OCI-LY7 (cell line): ENCODE measurements around the gene ADARB2. TPM values are rescaled to one million over a fixed set of nuclear protein-coding genes. Genes with fewer than 3 reads are reported as not detected.

Source experiments
- BruUV-seq: library from RNA; stranded (reverse); fragments of 400-500 nt; replicated peaks from 2 replicates; lab custom pipeline; 2021; lab: Mats Ljungman, UMichigan
- CTCF ChIA-PET: fragments of 300-600 bp; sonication (Branson Sonifier 250); formaldehyde crosslinking; loops from one replicate; lab custom pipeline; 2022; ENCODE audit warnings: antibody characterized with exemption; ENCODE audit not compliant: unreplicated experiment; lab: Charles Lee
- POLR2A ChIA-PET: fragments of 300-600 bp; sonication (Branson Sonifier 250); formaldehyde crosslinking; loops from one replicate; lab custom pipeline; 2022; ENCODE audit warnings: antibody characterized with exemption; lab: Charles Lee
- DNase-seq: peaks from one replicate; pipeline ENCODE4 v3.0.0-alpha.2; 2015; ENCODE audit warnings: low spot score
- H2AFZ ChIP-seq: fragments of 200-600 bp; sonication (generic), shearing (Covaris generic); 2 replicates; pipeline ENCODE4 v1.6.1; 2014; ENCODE audit warnings: mild to moderate bottlenecking, antibody characterized with exemption, low read length, moderate library complexity
- H3K27ac ChIP-seq: fragments of 200-600 bp; sonication (generic); 2 replicates; pipeline ENCODE4 v1.5.1; 2014; ENCODE audit warnings: mixed run types, low read depth, mild to moderate bottlenecking, moderate library complexity, low read length, inconsistent platforms; ENCODE audit not compliant: poor library complexity, severe bottlenecking
- H3K36me3 ChIP-seq: fragments of 200-600 bp; sonication (generic); 2 replicates; pipeline ENCODE4 v1.6.1; 2014; ENCODE audit warnings: mild to moderate bottlenecking, antibody characterized with exemption, low read length, moderate library complexity, mixed read lengths; ENCODE audit not compliant: insufficient read depth
- H3K4me1 ChIP-seq: fragments of 200-600 bp; sonication (generic); 2 replicates; pipeline ENCODE4 v1.5.1; 2014; ENCODE audit warnings: mild to moderate bottlenecking, low read length; ENCODE audit not compliant: insufficient read depth, poor library complexity, severe bottlenecking
- H3K4me2 ChIP-seq: fragments of 200-600 bp; sonication (generic); 2 replicates; pipeline ENCODE4 v1.6.1; 2014; ENCODE audit warnings: mild to moderate bottlenecking, low read length
- H3K4me3 ChIP-seq: fragments of 200-600 bp; sonication (generic); 2 replicates; pipeline ENCODE4 v1.5.1; 2014; ENCODE audit warnings: mild to moderate bottlenecking, low read depth, low read length; ENCODE audit not compliant: poor library complexity, severe bottlenecking
- H3K79me2 ChIP-seq: fragments of 200-600 bp; sonication (generic); 2 replicates; pipeline ENCODE4 v1.6.1; 2016; ENCODE audit warnings: low read depth, mild to moderate bottlenecking, low read length, moderate library complexity, mixed read lengths; ENCODE audit not compliant: insufficient read depth
- H3K9me2 ChIP-seq: fragments of 200-600 bp; sonication (generic); 2 replicates; pipeline ENCODE4 v1.6.1; 2016; ENCODE audit warnings: mild to moderate bottlenecking, low read length, mixed read lengths; ENCODE audit not compliant: insufficient read depth
- H3K9me3 ChIP-seq: fragments of 200-600 bp; sonication (generic); 2 replicates; pipeline ENCODE4 v1.6.1; 2014; ENCODE audit warnings: mild to moderate bottlenecking, mixed run types, low read length, mixed read lengths
- H4K20me1 ChIP-seq: fragments of 200-600 bp; sonication (generic); 2 replicates; pipeline ENCODE4 v1.6.1; 2014; ENCODE audit warnings: mild to moderate bottlenecking, antibody characterized with exemption, low read length, moderate library complexity, mixed read lengths; ENCODE audit not compliant: insufficient read depth
- CTCF ChIP-seq: fragments of 200-600 bp; sonication (generic); conservative IDR thresholded peaks from 2 replicates; pipeline ENCODE4 v1.5.1; 2014; ENCODE audit warnings: mild to moderate bottlenecking, antibody characterized with exemption, low read length, moderate library complexity, mixed read lengths
- EZH2phosphoT487 ChIP-seq: fragments of 200-600 bp; sonication (generic); IDR thresholded peaks from 2 replicates; pipeline ENCODE4 v1.6.1; 2018; ENCODE audit warnings: low read depth, borderline replicate concordance, mild to moderate bottlenecking, mixed run types, antibody characterized with exemption, low read length, moderate library complexity, mixed read lengths
- intact Hi-C: fragments of 100-400 bp; cut with micrococcal nuclease; formaldehyde crosslinking; loops from one replicate; pipeline ENCODE4 v1.10.0; 2022; ENCODE audit not compliant: unreplicated experiment
- total RNA-seq, 2 experiments: library from RNA; depleted of rRNA in 1 of 2; stranded (reverse); fragments of >200 nt in 1 of 2; shearing (Covaris generic) in 1 of 2; gene quantifications; 2 replicates each; pipeline ENCODE4 v1.2.3, GENCODE V29; 2014 to 2022

The ADARB2 gene
- total RNA-seq, 2 experiments from 2014 or later, result 0.03 TPM; not detected in 1

- Histone ChIP-seq H3K4me2 (no peak overlapping the region), H3K9me2 (no peaks in the 10 kb centered on the region), H2AFZ (no peak overlapping the region), H3K9me3 (no peaks in the 10 kb centered on the region), H3K4me1 (no peaks in the 10 kb centered on the region), H3K27ac (no peak overlapping the region), H3K36me3 (no peaks in the 10 kb centered on the region), H4K20me1 (no peaks in the 10 kb centered on the region), H3K79me2 (no peaks in the 10 kb centered on the region), H3K4me3 (no peak overlapping the region)
- ChIA-PET CTCF (no interaction called here), POLR2A (no interaction called here)
- BruUV-seq, result no TSS peak
- intact Hi-C loops, result no loop called here
- DNase-seq, result no peak
- no peak for TF ChIP-seq EZH2phosphoT487
- TF ChIP-seq CTCF, result no peak
Measured at GRCh38 chr10:1654811-1655356, 82.4 kb downstream of the ADARB2 start.

DNA sequence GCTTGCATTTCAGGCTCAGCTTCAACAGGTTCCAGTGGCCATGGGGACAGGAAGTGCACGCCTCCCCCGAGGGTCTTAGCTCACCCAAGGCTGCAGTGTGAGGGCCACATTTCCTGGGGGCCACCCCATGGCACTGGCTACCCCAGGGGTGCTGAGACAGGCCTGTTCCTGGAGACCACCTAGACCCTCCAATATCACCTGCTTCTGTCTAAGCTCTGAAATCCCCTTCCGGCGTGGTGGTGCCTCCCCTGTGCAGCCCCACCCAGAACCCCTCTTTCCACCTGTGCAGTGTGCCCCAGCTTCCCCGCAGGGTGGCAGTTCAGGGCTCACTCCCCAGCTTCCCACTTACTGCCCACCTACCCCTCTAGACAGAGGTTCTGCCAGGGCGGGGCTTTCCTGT lies 83.1 kb downstream of the ADARB2 start:
- no peak overlapping the region for H3K4me2 ChIP-seq
- no peaks in the 10 kb centered on the region for H3K36me3 ChIP-seq
- no TSS peak for BruUV-seq
- H3K4me1 ChIP-seq, result no peaks in the 10 kb centered on the region
- H3K79me2 ChIP-seq, result no peaks in the 10 kb centered on the region
- intact Hi-C loops, result no loop called here
- ChIA-PET POLR2A (no interaction called here), CTCF (no interaction called here)
- no peak overlapping the region for H3K4me3 ChIP-seq
- H3K9me2 ChIP-seq, result no peaks in the 10 kb centered on the region
- no peak for DNase-seq
- H2AFZ ChIP-seq, result no peak overlapping the region
- no peaks in the 10 kb centered on the region for H4K20me1 ChIP-seq
- TF ChIP-seq EZH2phosphoT487 (no peak), CTCF (no peak)
- no peaks in the 10 kb centered on the region for H3K9me3 ChIP-seq
- H3K27ac ChIP-seq, result no peak overlapping the region

- no TSS peak for BruUV-seq
- ChIA-PET CTCF (no interaction called here), POLR2A (no interaction called here)
- intact Hi-C loops, result no loop called here
- H4K20me1 ChIP-seq, result no peaks in the 10 kb centered on the region
- no peak overlapping the region for H2AFZ ChIP-seq
- H3K4me1 ChIP-seq, result no peaks in the 10 kb centered on the region
- no peaks in the 10 kb centered on the region for H3K79me2 ChIP-seq
- no peaks in the 10 kb centered on the region for H3K9me2 ChIP-seq
- H3K4me2 ChIP-seq, result no peak overlapping the region
- H3K9me3 ChIP-seq, result no peaks in the 10 kb centered on the region
- DNase-seq, result no peak
- H3K27ac ChIP-seq, result no peak overlapping the region
- no peak for TF ChIP-seq CTCF
- no peaks in the 10 kb centered on the region for H3K36me3 ChIP-seq
- H3K4me3 ChIP-seq, result no peak overlapping the region
Measured at GRCh38 chr10:1653321-1653720, 84.0 kb downstream of the ADARB2 start.
